ENCODE results near the gene CDKN2C.
"Not testable (repeated sequence)": the region's sequence is repeated elsewhere in the genome, so short reads cannot be mapped to it uniquely, and the experiment has no call there.

CDKN2C gene

GRCh38 chr1:50981741-50982140 is 11.7 kb downstream of the CDKN2C start:
- DNase-seq = no peak

- DNase-seq = no peak
Observed at GRCh38 chr1:50982611-50983010, 12.6 kb downstream of the CDKN2C start.

- no peak for DNase-seq
Observed at GRCh38 chr1:50983219-50983802, 13.3 kb downstream of the CDKN2C start.

- DNase-seq = no peak
Observed at GRCh38 chr1:50985094-50985493, 15.0 kb downstream of the CDKN2C start.

GRCh38 chr1:50986653-50987052 is 16.6 kb downstream of the CDKN2C start:
- DNase-seq = no peak

GRCh38 chr1:50989694-50990093 is 19.6 kb downstream of the CDKN2C start:
- DNase-seq = no peak

GRCh38 chr1:50992532-50993318 is 22.7 kb downstream of the CDKN2C start:
- no peak for DNase-seq

GRCh38 chr1:50993645-50994044 is 23.6 kb downstream of the CDKN2C start:
- no peak for DNase-seq

- no peak for DNase-seq
Observed at GRCh38 chr1:50994997-50995396, 25.0 kb downstream of the CDKN2C start.

GRCh38 chr1:50995651-50996050 is 25.6 kb downstream of the CDKN2C start:
- DNase-seq = no peak

- DNase-seq = no peak
Observed at GRCh38 chr1:50996083-50996482, 26.0 kb downstream of the CDKN2C start.

GRCh38 chr1:50999375-50999774 is 29.3 kb downstream of the CDKN2C start:
- DNase-seq = not testable (repeated sequence)

GRCh38 chr1:51000160-51000559 is 30.1 kb downstream of the CDKN2C start:
- no peak for DNase-seq

GRCh38 chr1:51000651-51001050 is 30.6 kb downstream of the CDKN2C start:
- DNase-seq = no peak

GRCh38 chr1:51002516-51002915 is 32.5 kb downstream of the CDKN2C start:
- DNase-seq = no peak

GRCh38 chr1:51005549-51005948 is 35.5 kb downstream of the CDKN2C start:
- not testable (repeated sequence) for DNase-seq

- DNase-seq = no peak
Observed at GRCh38 chr1:51009381-51009780, 39.3 kb downstream of the CDKN2C start.

GRCh38 chr1:51014878-51015277 is 44.8 kb downstream of the CDKN2C start:
- DNase-seq = no peak

GRCh38 chr1:51019811-51020210 is 49.8 kb downstream of the CDKN2C start:
- DNase-seq = no peak
